NT2/D1 (cell line): ENCODE results near the gene WBP2NL.

Experiments used
- SUZ12 ChIP-seq: IDR thresholded peaks from 2 replicates; pipeline ENCODE4 v1.6.1; 2011; ENCODE audit not compliant: insufficient read length, insufficient read depth; ENCODE audit errors: extremely low read depth
- ZNF274 ChIP-seq: IDR thresholded peaks from 2 replicates; pipeline ENCODE4 v1.6.1; 2011; ENCODE audit warnings: mild to moderate bottlenecking, low read depth, low read length

GRCh38 chr22:42052765-42053164 lies 54.2 kb downstream of the WBP2NL start:
- TF ChIP-seq SUZ12 (no peak), ZNF274 (no peak)
